GM23338 (cell line): ENCODE measurements around the gene BANK1.

Experiments
- CREB1 ChIP-seq: fragments of 250-450 bp; sonication (Bioruptor Pico); IDR thresholded peaks from 2 replicates; pipeline ENCODE4 v1.5.0; 2020; ENCODE audit warnings: low read depth, mild to moderate bottlenecking, moderate library complexity
- EZH2 ChIP-seq: fragments of 200-600 bp; sonication (generic); IDR thresholded peaks from one replicate; pipeline ENCODE4 v1.8.0; 2017; ENCODE audit warnings: antibody characterized with exemption, mild to moderate bottlenecking, low read depth; ENCODE audit not compliant: unreplicated experiment
- EZH2phosphoT487 ChIP-seq: fragments of 200-600 bp; sonication (generic); IDR thresholded peaks from one replicate; pipeline ENCODE4 v1.8.1; 2018; ENCODE audit warnings: antibody characterized with exemption; ENCODE audit not compliant: unreplicated experiment
- JUNB ChIP-seq: IDR thresholded peaks from one replicate; pipeline ENCODE4 v1.6.1; 2016; ENCODE audit warnings: antibody characterized with exemption; ENCODE audit not compliant: unreplicated experiment
- NANOG ChIP-seq: IDR thresholded peaks from 2 replicates; pipeline ENCODE4 v1.6.1; 2016; ENCODE audit warnings: antibody characterized with exemption, borderline replicate concordance
- POLR2AphosphoS5 ChIP-seq: IDR thresholded peaks from 2 replicates; pipeline ENCODE4 v1.6.1; 2016; ENCODE audit warnings: antibody characterized with exemption, low read depth
- STAT1 ChIP-seq: IDR thresholded peaks from one replicate; pipeline ENCODE4 v1.6.1; 2016; ENCODE audit warnings: antibody characterized with exemption; ENCODE audit not compliant: unreplicated experiment
- ZNF114 ChIP-seq: fragments of 250-450 bp; sonication (Bioruptor Pico); IDR thresholded peaks from 2 replicates; pipeline ENCODE4 v1.5.0; 2020; ENCODE audit warnings: mild to moderate bottlenecking, moderate library complexity
- ZNF331 ChIP-seq: fragments of 250-450 bp; sonication (Bioruptor Pico); IDR thresholded peaks from 2 replicates; pipeline ENCODE4 v1.5.0; 2020; ENCODE audit warnings: low read depth, mild to moderate bottlenecking, moderate library complexity
- TF ChIP-seq, protein P1 (sequence below), 2 experiments: fragments of 200-600 bp in 1 of 2; sonication (generic) in 1 of 2; conservative IDR thresholded peaks; 2 replicates each; pipeline versions ENCODE4 v1.5.1 to v1.6.1; 2016 to 2017; ENCODE audit warnings: antibody characterized with exemption in 2 of 2, low read depth in 2 of 2, mild to moderate bottlenecking in 2 of 2, moderate library complexity in 1 of 2
- TF ChIP-seq, protein P2 (sequence below): IDR thresholded peaks from one replicate; pipeline ENCODE4 v1.6.1; 2018; ENCODE audit warnings: antibody characterized with exemption; ENCODE audit not compliant: unreplicated experiment
- TF ChIP-seq, protein P3 (sequence below): IDR thresholded peaks from 2 replicates; pipeline ENCODE4 v1.6.1; 2016; ENCODE audit warnings: antibody characterized with exemption
- TF ChIP-seq, protein P4 (sequence below): fragments of 250-450 bp; sonication (Bioruptor Pico); IDR thresholded peaks from 2 replicates; pipeline ENCODE4 v1.5.0; 2020; ENCODE audit warnings: mild to moderate bottlenecking, moderate library complexity

DNA sequence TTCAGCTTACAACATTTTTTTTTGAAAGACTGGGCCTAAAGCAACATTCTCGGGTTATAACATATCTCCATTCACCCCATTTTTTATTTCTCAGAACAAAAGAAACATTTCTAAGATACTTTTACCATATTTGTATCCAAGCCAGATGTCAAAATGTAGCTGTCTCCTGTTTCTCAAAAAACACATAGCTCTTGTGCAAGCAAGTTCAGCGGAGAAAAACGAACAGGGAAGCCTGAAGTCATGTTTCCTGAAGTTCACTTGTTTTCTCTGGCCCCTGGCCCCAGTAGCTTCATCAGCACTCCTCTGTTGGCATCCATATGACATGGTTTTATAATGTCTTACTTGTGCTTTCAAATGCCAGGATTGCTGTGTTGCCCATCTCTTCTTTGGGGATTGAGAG lies 218.2 kb downstream of the BANK1 start:
- no peak for TF ChIP-seq ZNF331 (CRISPR knock-in tag)
- TF ChIP-seq, protein P1, sequence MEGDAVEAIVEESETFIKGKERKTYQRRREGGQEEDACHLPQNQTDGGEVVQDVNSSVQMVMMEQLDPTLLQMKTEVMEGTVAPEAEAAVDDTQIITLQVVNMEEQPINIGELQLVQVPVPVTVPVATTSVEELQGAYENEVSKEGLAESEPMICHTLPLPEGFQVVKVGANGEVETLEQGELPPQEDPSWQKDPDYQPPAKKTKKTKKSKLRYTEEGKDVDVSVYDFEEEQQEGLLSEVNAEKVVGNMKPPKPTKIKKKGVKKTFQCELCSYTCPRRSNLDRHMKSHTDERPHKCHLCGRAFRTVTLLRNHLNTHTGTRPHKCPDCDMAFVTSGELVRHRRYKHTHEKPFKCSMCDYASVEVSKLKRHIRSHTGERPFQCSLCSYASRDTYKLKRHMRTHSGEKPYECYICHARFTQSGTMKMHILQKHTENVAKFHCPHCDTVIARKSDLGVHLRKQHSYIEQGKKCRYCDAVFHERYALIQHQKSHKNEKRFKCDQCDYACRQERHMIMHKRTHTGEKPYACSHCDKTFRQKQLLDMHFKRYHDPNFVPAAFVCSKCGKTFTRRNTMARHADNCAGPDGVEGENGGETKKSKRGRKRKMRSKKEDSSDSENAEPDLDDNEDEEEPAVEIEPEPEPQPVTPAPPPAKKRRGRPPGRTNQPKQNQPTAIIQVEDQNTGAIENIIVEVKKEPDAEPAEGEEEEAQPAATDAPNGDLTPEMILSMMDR (conservative IDR thresholded peaks at IDR 0.05; ENCODE audit: low read depth in 2 of 2): no peak
- no peak for TF ChIP-seq POLR2AphosphoS5
- no peak for TF ChIP-seq EZH2
- TF ChIP-seq, protein P2, sequence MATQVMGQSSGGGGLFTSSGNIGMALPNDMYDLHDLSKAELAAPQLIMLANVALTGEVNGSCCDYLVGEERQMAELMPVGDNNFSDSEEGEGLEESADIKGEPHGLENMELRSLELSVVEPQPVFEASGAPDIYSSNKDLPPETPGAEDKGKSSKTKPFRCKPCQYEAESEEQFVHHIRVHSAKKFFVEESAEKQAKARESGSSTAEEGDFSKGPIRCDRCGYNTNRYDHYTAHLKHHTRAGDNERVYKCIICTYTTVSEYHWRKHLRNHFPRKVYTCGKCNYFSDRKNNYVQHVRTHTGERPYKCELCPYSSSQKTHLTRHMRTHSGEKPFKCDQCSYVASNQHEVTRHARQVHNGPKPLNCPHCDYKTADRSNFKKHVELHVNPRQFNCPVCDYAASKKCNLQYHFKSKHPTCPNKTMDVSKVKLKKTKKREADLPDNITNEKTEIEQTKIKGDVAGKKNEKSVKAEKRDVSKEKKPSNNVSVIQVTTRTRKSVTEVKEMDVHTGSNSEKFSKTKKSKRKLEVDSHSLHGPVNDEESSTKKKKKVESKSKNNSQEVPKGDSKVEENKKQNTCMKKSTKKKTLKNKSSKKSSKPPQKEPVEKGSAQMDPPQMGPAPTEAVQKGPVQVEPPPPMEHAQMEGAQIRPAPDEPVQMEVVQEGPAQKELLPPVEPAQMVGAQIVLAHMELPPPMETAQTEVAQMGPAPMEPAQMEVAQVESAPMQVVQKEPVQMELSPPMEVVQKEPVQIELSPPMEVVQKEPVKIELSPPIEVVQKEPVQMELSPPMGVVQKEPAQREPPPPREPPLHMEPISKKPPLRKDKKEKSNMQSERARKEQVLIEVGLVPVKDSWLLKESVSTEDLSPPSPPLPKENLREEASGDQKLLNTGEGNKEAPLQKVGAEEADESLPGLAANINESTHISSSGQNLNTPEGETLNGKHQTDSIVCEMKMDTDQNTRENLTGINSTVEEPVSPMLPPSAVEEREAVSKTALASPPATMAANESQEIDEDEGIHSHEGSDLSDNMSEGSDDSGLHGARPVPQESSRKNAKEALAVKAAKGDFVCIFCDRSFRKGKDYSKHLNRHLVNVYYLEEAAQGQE: no peak
- TF ChIP-seq EZH2phosphoT487: no peak
- TF ChIP-seq CREB1 (CRISPR knock-in tag): no peak
- TF ChIP-seq, protein P3, sequence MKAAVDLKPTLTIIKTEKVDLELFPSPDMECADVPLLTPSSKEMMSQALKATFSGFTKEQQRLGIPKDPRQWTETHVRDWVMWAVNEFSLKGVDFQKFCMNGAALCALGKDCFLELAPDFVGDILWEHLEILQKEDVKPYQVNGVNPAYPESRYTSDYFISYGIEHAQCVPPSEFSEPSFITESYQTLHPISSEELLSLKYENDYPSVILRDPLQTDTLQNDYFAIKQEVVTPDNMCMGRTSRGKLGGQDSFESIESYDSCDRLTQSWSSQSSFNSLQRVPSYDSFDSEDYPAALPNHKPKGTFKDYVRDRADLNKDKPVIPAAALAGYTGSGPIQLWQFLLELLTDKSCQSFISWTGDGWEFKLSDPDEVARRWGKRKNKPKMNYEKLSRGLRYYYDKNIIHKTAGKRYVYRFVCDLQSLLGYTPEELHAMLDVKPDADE: no peak
- no peak for TF ChIP-seq JUNB
- no peak for TF ChIP-seq ZNF114 (CRISPR knock-in tag)
- TF ChIP-seq NANOG: no peak
- TF ChIP-seq STAT1: no peak
- TF ChIP-seq, protein P4, sequence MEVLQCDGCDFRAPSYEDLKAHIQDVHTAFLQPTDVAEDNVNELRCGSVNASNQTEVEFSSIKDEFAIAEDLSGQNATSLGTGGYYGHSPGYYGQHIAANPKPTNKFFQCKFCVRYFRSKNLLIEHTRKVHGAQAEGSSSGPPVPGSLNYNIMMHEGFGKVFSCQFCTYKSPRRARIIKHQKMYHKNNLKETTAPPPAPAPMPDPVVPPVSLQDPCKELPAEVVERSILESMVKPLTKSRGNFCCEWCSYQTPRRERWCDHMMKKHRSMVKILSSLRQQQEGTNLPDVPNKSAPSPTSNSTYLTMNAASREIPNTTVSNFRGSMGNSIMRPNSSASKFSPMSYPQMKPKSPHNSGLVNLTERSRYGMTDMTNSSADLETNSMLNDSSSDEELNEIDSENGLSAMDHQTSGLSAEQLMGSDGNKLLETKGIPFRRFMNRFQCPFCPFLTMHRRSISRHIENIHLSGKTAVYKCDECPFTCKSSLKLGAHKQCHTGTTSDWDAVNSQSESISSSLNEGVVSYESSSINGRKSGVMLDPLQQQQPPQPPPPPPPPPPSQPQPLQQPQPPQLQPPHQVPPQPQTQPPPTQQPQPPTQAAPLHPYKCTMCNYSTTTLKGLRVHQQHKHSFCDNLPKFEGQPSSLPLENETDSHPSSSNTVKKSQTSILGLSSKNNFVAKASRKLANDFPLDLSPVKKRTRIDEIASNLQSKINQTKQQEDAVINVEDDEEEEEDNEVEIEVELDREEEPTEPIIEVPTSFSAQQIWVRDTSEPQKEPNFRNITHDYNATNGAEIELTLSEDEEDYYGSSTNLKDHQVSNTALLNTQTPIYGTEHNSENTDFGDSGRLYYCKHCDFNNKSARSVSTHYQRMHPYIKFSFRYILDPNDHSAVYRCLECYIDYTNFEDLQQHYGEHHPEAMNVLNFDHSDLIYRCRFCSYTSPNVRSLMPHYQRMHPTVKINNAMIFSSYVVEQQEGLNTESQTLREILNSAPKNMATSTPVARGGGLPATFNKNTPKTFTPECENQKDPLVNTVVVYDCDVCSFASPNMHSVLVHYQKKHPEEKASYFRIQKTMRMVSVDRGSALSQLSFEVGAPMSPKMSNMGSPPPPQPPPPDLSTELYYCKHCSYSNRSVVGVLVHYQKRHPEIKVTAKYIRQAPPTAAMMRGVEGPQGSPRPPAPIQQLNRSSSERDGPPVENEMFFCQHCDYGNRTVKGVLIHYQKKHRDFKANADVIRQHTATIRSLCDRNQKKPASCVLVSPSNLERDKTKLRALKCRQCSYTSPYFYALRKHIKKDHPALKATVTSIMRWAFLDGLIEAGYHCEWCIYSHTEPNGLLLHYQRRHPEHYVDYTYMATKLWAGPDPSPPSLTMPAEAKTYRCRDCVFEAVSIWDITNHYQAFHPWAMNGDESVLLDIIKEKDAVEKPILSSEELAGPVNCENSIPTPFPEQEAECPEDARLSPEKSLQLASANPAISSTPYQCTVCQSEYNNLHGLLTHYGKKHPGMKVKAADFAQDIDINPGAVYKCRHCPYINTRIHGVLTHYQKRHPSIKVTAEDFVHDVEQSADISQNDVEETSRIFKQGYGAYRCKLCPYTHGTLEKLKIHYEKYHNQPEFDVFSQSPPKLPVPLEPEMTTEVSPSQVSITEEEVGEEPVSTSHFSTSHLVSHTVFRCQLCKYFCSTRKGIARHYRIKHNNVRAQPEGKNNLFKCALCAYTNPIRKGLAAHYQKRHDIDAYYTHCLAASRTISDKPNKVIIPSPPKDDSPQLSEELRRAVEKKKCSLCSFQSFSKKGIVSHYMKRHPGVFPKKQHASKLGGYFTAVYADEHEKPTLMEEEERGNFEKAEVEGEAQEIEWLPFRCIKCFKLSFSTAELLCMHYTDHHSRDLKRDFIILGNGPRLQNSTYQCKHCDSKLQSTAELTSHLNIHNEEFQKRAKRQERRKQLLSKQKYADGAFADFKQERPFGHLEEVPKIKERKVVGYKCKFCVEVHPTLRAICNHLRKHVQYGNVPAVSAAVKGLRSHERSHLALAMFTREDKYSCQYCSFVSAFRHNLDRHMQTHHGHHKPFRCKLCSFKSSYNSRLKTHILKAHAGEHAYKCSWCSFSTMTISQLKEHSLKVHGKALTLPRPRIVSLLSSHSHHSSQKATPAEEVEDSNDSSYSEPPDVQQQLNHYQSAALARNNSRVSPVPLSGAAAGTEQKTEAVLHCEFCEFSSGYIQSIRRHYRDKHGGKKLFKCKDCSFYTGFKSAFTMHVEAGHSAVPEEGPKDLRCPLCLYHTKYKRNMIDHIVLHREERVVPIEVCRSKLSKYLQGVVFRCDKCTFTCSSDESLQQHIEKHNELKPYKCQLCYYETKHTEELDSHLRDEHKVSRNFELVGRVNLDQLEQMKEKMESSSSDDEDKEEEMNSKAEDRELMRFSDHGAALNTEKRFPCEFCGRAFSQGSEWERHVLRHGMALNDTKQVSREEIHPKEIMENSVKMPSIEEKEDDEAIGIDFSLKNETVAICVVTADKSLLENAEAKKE (CRISPR knock-in tag): no peak
